Activated CD8-positive, alpha-beta T cell treated with anti-CD3 and anti-CD28 coated beads for 36 hours (primary cell): ENCODE results near the gene TBXAS1. TPM values are rescaled to one million over a fixed set of nuclear protein-coding genes. Genes with fewer than 3 reads are reported as not detected.

ENCODE experiments used
- ATAC-seq: fragments of 200-7000 bp; cut with Tn5 transposase; one replicate; pipeline ENCODE4 v1.10.0; 2021; ENCODE audit warnings: mild to moderate bottlenecking, moderate library complexity
- CTCF ChIA-PET: fragments of 350-600 bp; sonication (Branson Sonifier 250); formaldehyde crosslinking; loops from one replicate; lab custom pipeline; 2021; ENCODE audit warnings: antibody characterized with exemption; lab: Charles Lee
- POLR2A ChIA-PET: fragments of 350-600 bp; sonication (Branson Sonifier 250); formaldehyde crosslinking; loops from one replicate; lab custom pipeline; 2021; ENCODE audit warnings: antibody characterized with exemption; lab: Charles Lee
- DNase-seq: peaks from one replicate; pipeline ENCODE4 v3.0.0-alpha.2; 2020
- H3K27ac Mint-ChIP-seq: one replicate; pipeline ENCODE4 v1.8.0; 2021; ENCODE audit warnings: mild to moderate bottlenecking, mixed read lengths
- H3K27me3 Mint-ChIP-seq: one replicate; pipeline ENCODE4 v1.8.0; 2021; ENCODE audit warnings: mixed read lengths
- H3K36me3 Mint-ChIP-seq: one replicate; pipeline ENCODE4 v1.8.0; 2021; ENCODE audit warnings: low read depth, mixed read lengths
- H3K4me1 Mint-ChIP-seq: one replicate; pipeline ENCODE4 v1.8.0; 2021; ENCODE audit warnings: low read depth, mixed read lengths
- H3K4me3 Mint-ChIP-seq: one replicate; pipeline ENCODE4 v1.8.0; 2021; ENCODE audit warnings: mild to moderate bottlenecking, moderate library complexity, mixed read lengths
- H3K9me3 Mint-ChIP-seq: one replicate; pipeline ENCODE4 v1.8.0; 2021; ENCODE audit warnings: mixed read lengths
- intact Hi-C: fragments of 100-400 bp; cut with micrococcal nuclease; formaldehyde crosslinking; loops from one replicate; pipeline ENCODE4 v1.10.0; 2022
- total RNA-seq, 2 experiments: library from RNA; stranded (reverse); gene quantifications; one replicate each; pipeline ENCODE4 v1.2.3, GENCODE V29; 2021
- TF ChIP-seq, protein P1 (sequence below): fragments of 200-600 bp; IDR thresholded peaks from one replicate; pipeline ENCODE4 v1.8.0; 2022; ENCODE audit warnings: antibody characterized with exemption, mild to moderate bottlenecking

TBXAS1 gene
- total RNA-seq, 2 experiments from 2014 or later = 1.5 to 2.1 TPM

GRCh38 chr7:140006600-140006999 is 177.5 kb downstream of the TBXAS1 start:
- Mint-ChIP-seq H3K4me1 (no peaks in the 10 kb centered on the region), H3K4me3 (no peak overlapping the region), H3K36me3 (no peaks in the 10 kb centered on the region), H3K9me3 (no peaks in the 10 kb centered on the region), H3K27me3 (no peaks in the 10 kb centered on the region), H3K27ac (no peak overlapping the region)
- ChIA-PET CTCF (interaction anchor here (1.1 to 9.3 kb wide), 6 partner anchors 12 to 507 kb away, joined by 3 to 84 read pairs (median 36); no protein-coding TSS in a partner anchor), POLR2A (interaction anchor here (1.0 kb wide), 1 partner anchor 10 kb away, joined by 3 read pairs; no protein-coding TSS in a partner anchor)
- no peak for DNase-seq
- TF ChIP-seq, protein P1, sequence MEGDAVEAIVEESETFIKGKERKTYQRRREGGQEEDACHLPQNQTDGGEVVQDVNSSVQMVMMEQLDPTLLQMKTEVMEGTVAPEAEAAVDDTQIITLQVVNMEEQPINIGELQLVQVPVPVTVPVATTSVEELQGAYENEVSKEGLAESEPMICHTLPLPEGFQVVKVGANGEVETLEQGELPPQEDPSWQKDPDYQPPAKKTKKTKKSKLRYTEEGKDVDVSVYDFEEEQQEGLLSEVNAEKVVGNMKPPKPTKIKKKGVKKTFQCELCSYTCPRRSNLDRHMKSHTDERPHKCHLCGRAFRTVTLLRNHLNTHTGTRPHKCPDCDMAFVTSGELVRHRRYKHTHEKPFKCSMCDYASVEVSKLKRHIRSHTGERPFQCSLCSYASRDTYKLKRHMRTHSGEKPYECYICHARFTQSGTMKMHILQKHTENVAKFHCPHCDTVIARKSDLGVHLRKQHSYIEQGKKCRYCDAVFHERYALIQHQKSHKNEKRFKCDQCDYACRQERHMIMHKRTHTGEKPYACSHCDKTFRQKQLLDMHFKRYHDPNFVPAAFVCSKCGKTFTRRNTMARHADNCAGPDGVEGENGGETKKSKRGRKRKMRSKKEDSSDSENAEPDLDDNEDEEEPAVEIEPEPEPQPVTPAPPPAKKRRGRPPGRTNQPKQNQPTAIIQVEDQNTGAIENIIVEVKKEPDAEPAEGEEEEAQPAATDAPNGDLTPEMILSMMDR = no peak
- no peak for ATAC-seq
- intact Hi-C loops = loop anchor here (5.0 kb wide), 1 partner anchor 504 kb away; no protein-coding TSS in a partner anchor

- no peaks in the 10 kb centered on the region for H3K36me3 Mint-ChIP-seq
- ATAC-seq (no peak), DNase-seq (no peak)
- H3K4me1 Mint-ChIP-seq = no peaks in the 10 kb centered on the region
- CTCF ChIA-PET = interaction anchor here (1.0 to 9.3 kb wide), 6 partner anchors 11 to 406 kb away, joined by 3 to 84 read pairs (median 36); no protein-coding TSS in a partner anchor
- H3K27ac Mint-ChIP-seq = no peak overlapping the region
- TF ChIP-seq, protein P1 = no peak
- intact Hi-C loops = loop anchor here (5.0 kb wide), 1 partner anchor 505 kb away; no protein-coding TSS in a partner anchor
- no peaks in the 10 kb centered on the region for H3K27me3 Mint-ChIP-seq
- H3K4me3 Mint-ChIP-seq = no peak overlapping the region
- no peaks in the 10 kb centered on the region for H3K9me3 Mint-ChIP-seq
- POLR2A ChIA-PET = interaction anchor here (1.0 kb wide), 1 partner anchor 10 kb away, joined by 3 read pairs; no protein-coding TSS in a partner anchor
These were observed 178.1 kb downstream of the TBXAS1 start for GRCh38 chr7:140007051-140007690.

- no peaks in the 10 kb centered on the region for H3K27me3 Mint-ChIP-seq
- ChIA-PET CTCF (interaction anchor here (0.6 to 9.3 kb wide), 3 partner anchors 390 to 509 kb away, joined by 3 to 72 read pairs (median 3); no protein-coding TSS in a partner anchor), POLR2A (no interaction called here)
- H3K36me3 Mint-ChIP-seq = no peaks in the 10 kb centered on the region
- intact Hi-C loops = loop anchor here (5.0 kb wide), 1 partner anchor 507 kb away; no protein-coding TSS in a partner anchor
- DNase-seq (no peak), ATAC-seq (no peak)
- no peak overlapping the region for H3K4me3 Mint-ChIP-seq
- no peaks in the 10 kb centered on the region for H3K4me1 Mint-ChIP-seq
- no peak overlapping the region for H3K27ac Mint-ChIP-seq
- no peaks in the 10 kb centered on the region for H3K9me3 Mint-ChIP-seq
- TF ChIP-seq, protein P1 = no peak
These were observed 179.9 kb downstream of the TBXAS1 start for GRCh38 chr7:140008755-140009610.

GRCh38 chr7:140009735-140010134 is 180.7 kb downstream of the TBXAS1 start:
- POLR2A ChIA-PET = no interaction called here
- TF ChIP-seq, protein P1 = no peak
- no peak overlapping the region for H3K4me3 Mint-ChIP-seq
- intact Hi-C loops = loop anchor here (5.0 to 10.0 kb wide), 2 partner anchors 55 to 507 kb away; no protein-coding TSS in a partner anchor
- no peak overlapping the region for H3K27ac Mint-ChIP-seq
- no peaks in the 10 kb centered on the region for H3K4me1 Mint-ChIP-seq
- no peak for ATAC-seq
- no peaks in the 10 kb centered on the region for H3K27me3 Mint-ChIP-seq
- H3K9me3 Mint-ChIP-seq = no peaks in the 10 kb centered on the region
- no peak for DNase-seq
- H3K36me3 Mint-ChIP-seq = no peaks in the 10 kb centered on the region
- CTCF ChIA-PET = no interaction called here
